Measurements from ENCODE around the gene MAP3K7CL.

The MAP3K7CL gene, protein sequence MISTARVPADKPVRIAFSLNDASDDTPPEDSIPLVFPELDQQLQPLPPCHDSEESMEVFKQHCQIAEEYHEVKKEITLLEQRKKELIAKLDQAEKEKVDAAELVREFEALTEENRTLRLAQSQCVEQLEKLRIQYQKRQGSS

DNA sequence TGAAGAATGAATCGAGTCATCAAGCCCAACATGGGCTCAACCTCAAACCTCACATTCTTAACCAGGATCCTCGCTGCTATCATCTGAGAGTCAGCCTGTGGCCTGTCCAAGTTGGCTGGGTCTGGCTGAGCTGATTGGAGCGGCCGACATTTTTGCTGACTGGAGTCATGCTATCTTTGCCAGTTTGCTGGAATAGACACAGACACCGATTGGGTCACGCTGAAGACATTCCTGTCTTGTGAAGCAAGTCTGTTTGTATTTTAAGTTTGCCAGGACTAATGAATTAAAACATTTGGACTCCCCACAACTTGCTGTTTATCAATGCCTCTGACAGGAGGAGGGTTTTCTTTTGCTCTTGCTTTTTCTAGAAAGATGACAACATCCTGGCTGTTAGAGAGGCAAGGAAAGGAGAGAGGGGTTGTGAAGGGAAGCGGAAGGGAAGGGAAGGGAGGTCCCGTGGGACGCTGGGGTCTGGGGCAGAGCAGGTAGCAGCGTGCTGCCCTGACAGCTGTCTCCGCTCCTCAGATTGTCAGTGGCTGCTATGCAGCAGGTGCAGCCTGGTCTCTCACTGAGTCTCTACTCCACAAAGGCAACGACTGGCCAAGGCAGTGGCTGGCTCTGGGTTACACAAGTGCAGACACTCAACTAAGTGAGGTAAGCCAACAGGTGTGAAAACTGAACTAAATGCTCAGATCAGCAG, at the start of gene MAP3K7CL:
TSS of gene MAP3K7CL (plus strand) at position 375 of the 700 bp plus-strand sequence. CDS start 2,701 bp downstream, outside the sequence.
- peak; percentile 50 for DNase-seq

DNA sequence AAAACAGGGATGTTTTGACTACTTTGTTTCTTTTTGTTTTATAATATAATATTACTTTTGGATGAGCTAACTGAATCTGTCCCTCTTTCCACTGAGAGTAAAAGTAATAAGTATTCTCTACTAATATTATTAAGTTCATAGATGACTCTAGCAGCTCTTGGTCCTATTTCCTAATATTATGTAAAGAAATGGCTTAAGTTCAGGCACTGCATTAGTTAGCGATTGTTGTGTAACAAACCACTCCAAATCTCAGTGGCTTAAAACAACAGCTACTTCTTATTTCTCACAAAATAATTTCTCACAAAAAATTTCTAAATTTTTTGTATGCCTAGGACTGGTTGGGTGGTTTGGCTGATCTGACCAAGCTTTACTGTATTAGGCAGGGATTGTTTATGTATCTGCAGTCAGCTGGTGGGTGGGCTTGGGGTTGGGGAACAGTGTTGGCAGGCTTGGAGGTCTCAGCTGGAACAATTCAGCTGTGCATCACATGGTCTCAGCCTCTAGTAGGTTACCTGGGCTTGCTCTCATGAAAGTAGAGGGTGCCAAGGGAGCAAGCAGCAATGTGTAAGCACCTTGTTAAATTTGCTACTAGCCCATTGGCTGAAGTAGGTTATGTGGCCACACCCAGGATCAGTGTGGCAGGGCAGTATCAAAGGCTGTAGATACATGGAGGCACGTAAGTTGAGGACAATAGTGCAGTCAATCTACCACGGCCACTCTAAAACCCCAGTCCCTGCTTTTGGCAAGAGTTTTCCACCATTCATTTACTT, 48.2 kb upstream of the MAP3K7CL start:
- no peak for DNase-seq

DNA sequence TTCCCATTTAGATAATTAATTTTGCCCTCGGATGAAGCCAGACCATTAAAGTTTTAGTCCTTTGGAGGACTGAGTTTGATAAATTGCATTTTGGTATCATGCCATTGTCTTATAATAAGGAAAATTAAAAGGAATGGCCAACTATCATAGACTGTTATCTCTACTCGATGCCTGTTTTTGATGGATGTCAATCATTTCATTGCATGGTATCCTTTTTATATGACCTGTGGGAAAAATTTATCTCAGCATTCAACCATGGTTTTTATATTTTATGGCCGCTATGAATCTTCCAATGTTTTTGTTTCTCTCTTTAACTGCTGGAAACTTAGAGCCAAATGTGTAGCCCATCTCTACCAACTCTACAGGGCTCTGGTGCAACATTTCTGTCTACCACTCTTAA, 47.1 kb upstream of the MAP3K7CL start:
- no peak for DNase-seq

DNA sequence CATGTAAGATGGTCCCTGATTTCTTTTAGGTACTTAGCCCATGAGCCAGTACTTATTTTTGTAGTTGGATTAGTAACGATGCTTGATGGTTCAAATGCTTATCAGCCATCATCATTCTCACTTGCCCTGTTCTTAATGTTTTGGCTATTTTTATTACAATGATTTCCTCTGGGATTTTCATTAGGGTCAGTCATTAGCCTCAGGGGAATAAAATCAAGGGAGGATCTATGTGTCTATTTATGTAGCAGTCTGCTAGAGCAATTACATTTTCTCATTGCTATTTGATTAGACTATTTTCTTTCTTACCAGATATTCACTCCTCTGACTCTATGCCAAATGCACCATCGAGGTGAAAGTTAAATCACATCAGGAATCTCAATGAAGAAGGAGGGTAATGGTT, 46.1 kb upstream of the MAP3K7CL start:
- no peak for DNase-seq

DNA sequence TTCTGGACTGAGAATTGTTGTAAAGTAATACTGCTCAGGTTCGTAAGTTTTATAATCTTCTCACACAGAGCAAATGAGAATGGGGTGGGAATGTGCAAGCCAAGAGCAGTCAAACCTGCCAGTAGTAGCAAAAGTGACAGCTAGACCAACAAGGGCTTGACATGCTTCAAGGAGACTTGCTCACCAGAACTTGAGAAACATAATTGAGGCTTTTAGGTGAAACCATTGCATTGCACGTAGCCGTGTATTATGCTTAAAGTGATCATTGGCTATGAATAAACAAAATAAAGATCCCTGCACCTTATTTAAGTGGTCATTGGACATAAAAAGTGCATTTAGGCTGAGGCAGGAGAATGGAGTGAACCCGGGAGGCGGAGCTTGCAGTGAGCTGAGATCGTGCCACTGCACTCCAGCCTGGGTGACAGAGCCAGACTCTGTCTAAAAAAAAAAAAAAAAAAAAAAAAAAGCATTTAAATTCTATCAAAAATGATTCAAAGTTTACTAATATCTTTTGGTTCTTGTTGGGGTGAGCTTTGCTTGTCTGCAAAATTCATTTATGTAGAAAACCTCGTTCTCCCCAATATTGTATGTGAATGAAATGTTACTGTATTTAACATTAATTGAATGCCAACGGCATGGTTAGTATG, 45.2 kb upstream of the MAP3K7CL start:
- DNase-seq: no peak

DNA sequence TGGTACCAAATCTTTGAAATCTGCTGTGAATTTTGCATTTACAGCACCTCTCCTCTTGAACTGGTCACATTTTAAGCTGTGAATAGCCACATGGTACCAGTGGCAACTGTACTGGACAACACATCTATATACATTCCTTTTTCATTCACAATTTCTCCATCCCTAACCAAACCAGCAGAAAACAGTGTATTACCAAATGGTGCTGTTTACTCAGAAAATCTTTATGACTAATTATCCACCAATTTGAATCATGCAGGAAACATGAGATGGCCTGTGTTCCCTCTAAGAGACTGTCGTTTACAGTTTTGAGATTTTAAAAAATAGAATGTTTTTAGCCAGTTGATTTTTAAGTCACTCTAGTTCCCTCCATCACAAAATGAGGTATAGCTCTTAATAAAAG, 39.4 kb upstream of the MAP3K7CL start:
- DNase-seq: no peak

DNA sequence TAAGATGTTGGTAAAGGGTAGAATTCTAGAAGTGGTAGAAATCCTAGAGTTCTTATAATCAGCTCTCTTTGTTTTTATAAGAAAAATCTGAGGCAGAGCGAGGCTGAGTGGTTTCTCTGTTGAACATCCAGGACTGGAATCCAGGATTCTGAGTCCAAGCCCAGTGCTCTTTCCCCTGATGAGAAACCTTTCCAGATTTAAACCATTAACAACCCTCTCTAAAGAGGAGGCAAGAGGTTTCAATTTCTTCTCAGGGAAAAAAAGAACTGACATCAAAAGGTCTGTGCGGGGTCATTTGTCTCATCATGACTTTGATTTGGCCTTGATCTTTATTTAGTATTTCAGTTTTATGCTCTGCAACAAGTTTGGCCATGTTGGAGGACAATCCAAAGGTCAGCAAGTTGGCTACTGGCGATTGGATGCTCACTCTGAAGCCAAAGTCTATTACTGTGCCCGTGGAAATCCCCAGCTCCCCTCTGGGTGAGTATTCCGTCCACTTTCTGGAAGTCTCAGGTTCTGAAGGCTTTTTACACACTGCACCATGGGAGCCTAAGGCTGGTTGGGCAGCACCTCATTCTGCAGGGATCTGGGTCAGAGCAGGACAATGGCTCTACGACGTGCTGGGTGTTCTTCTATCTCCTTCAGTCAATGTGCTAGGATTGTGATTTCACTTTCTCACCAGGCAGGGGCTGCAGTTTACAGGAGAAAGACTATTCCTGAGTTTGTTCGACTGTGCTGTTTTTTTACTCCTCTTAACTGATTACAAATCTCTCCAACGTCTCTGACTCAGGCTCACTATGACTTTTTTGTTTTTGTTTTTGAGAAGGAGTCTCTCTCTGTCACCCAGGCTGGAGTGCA, 38.1 kb upstream of the MAP3K7CL start:
- no peak for DNase-seq

DNA sequence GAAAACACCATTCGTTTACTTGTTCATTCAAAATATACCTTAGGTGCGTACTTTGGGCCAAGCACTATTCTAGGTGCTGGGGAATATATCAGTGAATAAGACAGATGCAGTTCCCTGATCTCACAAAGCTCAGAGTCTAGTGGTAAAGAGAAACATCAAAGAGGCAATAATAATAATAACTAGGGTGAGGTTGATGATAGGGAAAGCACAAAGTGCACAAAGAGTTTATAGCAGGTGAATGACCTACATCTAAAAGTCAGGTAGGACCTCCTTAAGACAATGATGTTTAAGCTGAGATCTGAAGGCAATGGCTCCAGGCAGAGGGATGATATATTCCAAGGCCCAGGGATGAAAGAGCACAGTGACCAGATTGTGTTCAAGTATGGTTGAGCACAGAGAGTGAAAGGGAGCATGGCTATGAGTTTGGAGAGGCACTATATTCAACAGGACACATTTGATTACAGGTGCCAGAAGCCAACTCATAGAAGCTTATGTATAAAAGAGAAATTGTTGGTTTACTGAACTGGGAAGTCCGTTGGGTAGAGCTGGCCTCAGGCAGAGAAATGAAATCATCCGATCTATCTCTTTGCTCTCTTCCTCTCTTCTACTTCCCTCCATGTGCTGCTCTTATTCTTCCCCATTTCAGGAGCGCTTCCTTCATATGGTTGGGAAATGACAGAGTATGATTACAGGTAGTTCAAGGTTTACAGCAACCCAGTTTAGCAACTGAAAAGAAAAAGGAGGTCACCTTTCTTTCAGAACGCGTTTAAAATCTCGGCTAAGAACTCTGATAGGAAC, 34.0 kb upstream of the MAP3K7CL start:
- DNase-seq: no peak

DNA sequence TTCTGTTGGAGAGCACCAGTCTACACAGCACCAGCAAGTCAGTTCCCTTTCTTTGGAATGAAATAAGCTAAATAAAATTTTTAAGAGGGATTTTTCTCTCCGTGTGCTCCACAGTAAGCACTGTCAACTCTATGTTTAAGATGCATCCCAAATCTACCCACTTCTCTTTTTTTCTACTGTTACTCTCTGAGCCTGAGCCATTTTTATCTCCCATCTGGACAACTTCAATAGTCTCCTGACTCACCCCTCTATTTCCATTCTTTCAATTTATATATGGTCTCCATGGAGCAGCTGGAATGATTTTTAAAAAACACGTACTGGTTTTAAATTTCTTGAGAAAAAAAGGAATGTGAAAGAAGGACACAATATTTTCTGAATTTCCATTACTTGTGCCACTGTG, 32.3 kb upstream of the MAP3K7CL start:
- DNase-seq: no peak

DNA sequence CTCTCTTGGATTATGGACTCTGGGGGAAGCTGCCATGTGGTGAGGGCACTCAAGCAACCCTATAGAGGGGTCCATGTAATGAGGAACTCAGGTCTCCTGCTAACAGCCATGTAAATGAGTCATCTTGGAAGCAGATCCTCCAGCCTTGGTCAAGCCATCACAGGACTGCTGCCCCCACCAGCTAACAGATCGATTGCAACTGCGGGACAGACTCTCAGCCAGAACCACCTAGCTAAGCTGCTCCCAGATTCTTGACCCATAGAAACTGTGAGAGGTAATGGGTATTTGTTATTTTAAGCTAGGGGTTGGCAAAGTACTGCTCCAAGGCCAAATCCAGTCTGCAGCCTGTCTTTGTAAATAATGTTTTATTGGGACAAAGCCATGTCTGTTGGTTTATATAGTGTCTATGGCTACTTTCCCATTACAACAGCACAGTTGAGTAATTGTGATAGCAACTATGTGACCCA, 27.6 kb upstream of the MAP3K7CL start:
- no peak for DNase-seq

DNA sequence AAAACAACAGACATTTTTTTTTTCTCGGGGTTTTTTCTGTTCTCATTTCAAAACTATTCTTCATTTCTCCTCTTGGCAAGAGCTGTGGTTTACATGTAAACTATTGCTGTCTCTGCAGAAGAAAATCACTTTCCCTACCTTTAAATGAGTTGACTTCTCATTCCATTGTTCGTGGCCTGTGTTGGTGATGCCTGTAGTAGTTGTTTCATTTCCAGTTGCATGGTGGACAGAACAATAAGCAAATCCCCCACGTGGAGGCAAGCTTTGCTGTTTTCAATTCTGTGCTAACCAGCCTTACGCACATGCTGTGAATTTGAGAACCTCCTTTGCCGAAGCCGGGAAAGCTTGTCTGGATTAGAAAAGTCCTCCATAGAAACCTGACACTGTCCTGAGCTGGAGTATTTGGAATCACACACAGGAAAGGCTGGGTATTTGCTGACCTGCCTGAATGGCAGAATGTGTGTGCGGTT, 26.2 kb upstream of the MAP3K7CL start:
- DNase-seq: no peak

DNA sequence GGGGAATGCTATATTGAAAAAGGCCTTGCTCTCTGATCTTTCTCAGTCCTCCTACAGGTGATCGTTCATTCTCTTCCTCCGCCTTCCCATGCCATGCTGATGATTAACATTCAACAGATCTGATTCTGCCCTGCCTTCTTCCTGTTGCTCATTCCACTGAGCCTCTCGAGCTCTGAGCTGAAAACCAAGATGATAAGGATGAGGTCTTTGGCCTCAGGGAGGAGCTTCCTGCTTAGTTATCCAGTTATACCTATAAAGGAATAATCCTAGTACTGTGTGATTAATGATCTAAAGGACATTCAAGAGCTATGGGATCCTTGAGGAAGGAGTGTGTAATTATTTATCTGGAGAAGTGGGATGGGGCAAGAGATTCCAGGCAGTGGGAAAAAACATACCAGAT, 25.2 kb upstream of the MAP3K7CL start:
- no peak for DNase-seq

DNA sequence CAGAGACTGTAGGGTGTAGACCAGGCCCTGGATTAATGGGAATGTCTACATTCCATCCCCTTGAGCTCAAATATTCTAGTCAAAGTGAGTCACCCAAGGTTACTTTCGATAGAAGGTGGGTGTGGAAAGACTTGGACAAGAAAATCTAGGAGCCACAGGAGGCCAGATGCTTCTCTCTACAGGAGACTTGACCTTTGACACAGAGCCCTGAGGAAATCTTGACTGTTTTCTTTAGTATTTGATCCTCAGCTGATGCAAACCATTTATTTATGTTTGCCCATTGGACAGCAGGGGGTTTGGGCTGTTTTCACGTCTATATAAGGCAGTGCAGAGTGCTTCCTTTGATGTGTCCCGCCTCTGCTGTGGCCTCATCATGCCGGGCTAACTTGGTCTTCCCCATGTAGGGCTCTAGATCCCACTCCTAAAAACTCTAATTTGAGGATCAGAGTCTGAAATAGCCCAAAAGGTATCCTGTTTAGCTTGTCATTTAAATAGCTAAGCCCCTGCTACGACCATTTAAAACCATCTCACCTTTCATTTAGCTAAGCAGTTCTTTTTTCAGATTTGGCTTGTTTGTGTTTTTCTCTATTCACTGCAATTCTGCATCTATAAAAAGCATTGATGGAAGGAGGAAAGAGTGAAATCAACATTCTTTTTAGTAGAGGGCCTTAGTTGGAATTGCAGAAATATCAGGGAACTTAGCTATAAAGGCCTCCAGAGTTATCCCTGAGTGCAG, 15.5 kb upstream of the MAP3K7CL start:
- DNase-seq: no peak

DNA sequence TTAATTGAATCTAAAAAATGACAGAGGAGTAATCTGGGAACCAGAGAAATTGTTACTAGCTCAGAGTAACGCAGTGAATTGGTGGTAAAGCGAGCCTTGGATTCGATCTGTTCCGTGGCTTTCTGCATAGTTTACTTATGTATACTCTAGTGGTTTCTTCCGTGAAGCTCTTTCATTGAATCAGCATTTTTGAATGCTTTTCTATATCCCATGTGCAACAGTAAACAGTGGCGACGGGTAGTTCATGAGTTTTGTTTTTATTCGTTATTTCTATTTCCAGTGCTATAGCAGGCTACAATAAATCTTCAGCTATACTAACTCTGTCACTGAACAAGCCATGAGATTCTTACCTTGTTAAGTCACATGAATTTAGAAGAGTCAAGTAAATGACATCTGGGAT, 14.5 kb upstream of the MAP3K7CL start:
- no peak for DNase-seq

DNA sequence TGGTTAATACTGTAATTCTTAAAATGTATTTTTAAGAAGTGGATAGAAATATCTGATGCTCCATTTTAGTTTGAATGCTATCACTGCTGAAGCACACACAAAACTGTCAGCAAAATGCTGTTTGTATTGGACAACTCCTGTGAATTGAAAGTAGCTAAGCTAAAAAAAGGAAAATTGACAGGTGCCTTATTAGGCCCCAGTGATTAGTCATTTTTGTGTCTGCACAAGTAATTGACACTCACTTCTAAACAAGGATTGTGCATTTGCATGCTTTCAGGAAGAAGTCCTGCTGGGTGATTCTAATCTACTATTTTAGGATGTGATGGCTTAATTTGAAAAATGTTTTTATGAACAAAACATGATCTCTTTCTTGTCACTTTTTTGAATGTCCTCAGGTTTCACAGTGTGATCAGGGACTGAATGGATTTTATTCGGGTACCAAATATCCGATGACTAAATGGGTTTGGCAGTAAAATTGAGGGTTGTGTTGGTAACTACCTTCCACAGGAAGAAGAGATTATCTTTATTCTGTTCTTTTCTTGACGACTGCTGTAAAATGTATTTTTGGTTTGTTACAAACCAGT, 13.0 kb upstream of the MAP3K7CL start:
- no peak for DNase-seq

DNA sequence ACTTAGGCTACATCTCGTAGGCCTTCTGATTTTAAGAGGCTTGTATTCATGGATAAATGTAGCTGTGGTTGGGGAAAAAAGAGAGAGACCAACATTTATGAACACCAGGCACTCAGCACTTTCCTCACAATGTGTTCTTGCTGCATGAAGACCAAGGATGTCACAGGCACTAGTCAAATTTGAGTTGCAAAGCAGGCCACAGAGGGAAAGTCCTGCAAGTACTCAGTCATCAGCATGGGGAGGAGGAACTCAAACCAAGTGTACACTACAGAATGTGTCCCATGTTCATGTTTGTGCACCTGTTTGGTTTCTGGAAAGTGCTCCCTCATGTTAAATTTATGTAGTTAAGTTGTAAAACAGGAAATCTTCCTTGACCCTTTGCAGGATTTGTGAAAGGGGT, 8.7 kb upstream of the MAP3K7CL start:
- DNase-seq: no peak

DNA sequence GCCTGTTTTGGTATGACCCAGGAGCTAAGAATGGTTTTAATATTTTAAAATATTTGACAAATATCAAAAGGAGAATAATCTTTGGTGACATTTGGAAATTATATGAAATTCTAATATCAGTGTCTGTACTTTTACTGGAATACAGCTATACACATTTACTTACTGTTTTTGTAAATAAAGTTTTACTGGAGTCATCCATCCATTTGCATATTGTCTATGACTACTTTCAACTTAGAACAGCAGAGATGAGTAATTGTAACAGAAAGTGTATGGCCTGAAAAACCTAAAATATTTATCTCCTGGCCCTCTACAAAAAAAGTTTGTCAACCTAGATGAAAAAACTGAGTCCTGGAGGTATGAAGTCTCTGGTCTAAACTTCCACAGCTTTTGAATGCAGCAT, 5.8 kb upstream of the MAP3K7CL start:
- no peak for DNase-seq

DNA sequence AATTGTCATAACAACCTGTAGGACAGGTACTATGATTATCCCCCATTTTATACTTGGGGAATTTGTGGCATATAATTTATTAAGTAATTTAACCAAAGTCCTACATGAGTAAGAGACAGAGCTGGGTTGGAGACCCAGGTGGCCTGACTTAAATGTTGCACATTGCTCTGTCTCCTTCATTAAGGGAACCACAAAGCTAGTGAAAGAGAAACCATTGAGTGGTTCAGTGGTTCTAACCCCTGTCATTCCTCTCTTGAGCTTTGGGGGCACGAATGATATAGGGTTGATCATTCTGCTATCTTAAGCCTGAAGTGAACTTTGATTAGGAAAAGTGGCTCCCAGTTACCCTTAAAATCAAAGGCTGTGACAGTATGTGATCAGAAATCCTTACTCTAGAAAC, 5.3 kb upstream of the MAP3K7CL start:
- no peak for DNase-seq

DNA sequence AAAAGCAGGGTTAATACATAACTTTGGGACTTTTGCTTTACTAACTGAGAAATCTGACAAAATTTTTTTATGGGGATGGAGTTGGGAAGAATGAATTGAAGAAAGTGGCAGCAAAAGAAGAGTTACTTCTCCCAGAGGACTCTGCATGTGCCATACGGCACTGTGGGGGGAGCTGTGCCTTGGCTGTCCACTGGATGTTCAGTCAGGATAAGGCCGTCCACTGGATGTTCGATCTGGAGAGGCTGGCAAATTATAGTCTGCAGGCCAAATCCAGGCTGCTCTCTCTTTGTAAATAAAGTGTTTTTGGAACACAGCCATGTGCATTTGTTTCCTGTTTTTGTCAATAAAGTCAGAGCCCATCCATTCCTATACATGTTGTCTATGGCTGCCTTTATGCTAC, 4.5 kb upstream of the MAP3K7CL start:
- DNase-seq: no peak

DNA sequence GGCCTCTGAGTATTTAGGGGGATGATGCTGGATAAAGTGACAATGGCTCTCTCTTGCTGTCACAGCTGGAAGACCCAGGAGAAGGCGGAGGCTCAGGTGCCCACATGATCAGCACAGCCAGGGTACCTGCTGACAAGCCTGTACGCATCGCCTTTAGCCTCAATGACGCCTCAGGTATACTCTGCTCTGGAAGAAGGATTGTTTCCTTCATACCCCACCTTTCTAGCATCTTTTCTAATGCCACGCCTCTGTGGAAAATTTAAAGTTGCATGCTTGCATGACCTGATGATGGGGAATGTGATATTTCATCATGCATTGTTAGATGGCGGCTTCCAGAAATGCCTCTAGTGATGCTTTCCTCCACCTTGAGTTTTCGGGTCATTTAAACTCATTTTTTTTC, 2.8 kb downstream of the MAP3K7CL start:
- no peak for DNase-seq

DNA sequence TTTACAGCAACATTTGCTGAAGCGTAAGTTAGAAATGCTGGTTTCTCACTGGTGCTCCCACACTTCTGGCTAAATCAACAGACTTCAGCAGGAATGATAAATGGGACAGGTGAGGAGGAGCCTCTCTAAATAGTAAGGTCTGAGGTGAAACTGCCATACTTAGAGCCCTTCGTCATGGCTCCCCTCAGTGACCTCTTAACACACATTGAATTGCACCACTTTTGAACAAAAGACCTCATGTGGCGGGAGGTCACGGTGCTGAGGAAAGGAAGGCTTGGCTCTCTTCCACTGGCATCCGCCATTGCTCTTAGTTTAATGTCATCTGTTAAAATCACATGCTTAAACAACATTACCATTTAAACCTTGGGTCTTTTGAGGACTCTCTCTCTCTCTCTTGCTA, 3.4 kb downstream of the MAP3K7CL start:
- no peak for DNase-seq
